Glutamatergic neuron (in vitro differentiated cells): ENCODE data around the gene OR1F1. TPM values are rescaled to one million over a fixed set of nuclear protein-coding genes. Genes with fewer than 3 reads are reported as not detected.
A peak's percentile ranks its signal among the peaks of the same experiment; 100 is the strongest.

Source experiments
- DNase-seq: peaks from one replicate; pipeline ENCODE4 v3.0.0; 2022
- H3K27ac Mint-ChIP-seq: one replicate; pipeline ENCODE4 v1.8.0; 2020; ENCODE audit warnings: mild to moderate bottlenecking, mixed read lengths, inconsistent platforms; ENCODE audit not compliant: unreplicated experiment
- H3K27me3 Mint-ChIP-seq: one replicate; pipeline ENCODE4 v1.8.0; 2020; ENCODE audit warnings: mild to moderate bottlenecking, moderate library complexity, mixed read lengths, inconsistent platforms; ENCODE audit not compliant: unreplicated experiment
- H3K36me3 Mint-ChIP-seq: one replicate; pipeline ENCODE4 v1.8.0; 2020; ENCODE audit warnings: mild to moderate bottlenecking, mixed read lengths, inconsistent platforms; ENCODE audit not compliant: unreplicated experiment
- H3K4me1 Mint-ChIP-seq: one replicate; pipeline ENCODE4 v1.8.0; 2020; ENCODE audit warnings: mild to moderate bottlenecking, low read depth, mixed read lengths, inconsistent platforms; ENCODE audit not compliant: unreplicated experiment
- H3K4me3 Mint-ChIP-seq: one replicate; pipeline ENCODE4 v1.8.0; 2020; ENCODE audit warnings: mild to moderate bottlenecking, mixed read lengths, inconsistent platforms; ENCODE audit not compliant: unreplicated experiment
- H3K9me3 Mint-ChIP-seq: one replicate; pipeline ENCODE4 v1.8.0; 2020; ENCODE audit warnings: mild to moderate bottlenecking, moderate library complexity, mixed read lengths, inconsistent platforms; ENCODE audit not compliant: unreplicated experiment
- total RNA-seq: library from RNA; stranded (reverse); fragmentation: NEBNext Ultra II Directional; extraction: Animal tissue kit (Norgen Biotek cat#: 25700); gene quantifications from one replicate; pipeline ENCODE4 v1.2.1, GENCODE V29; 2021; ENCODE audit not compliant: unreplicated experiment
- TF ChIP-seq, protein P1 (sequence below): fragments of 200-600 bp; sonication (generic); IDR thresholded peaks from one replicate; pipeline ENCODE4 v1.5.0; 2021; ENCODE audit not compliant: partially characterized antibody, unreplicated experiment

Gene OR1F1
- total RNA-seq, 1 donor from 2014 or later: not detected

- no peaks in the 10 kb centered on the region for H3K36me3 Mint-ChIP-seq
- H3K27ac Mint-ChIP-seq: peak overlapping the region; percentile 66
- H3K4me3 Mint-ChIP-seq: peak overlapping the region; percentile 87
- peaks cover 28% of the 10 kb centered on the region for H3K9me3 Mint-ChIP-seq
- H3K4me1 Mint-ChIP-seq: peaks cover 5% of the 10 kb centered on the region
- H3K27me3 Mint-ChIP-seq: peaks cover 37% of the 10 kb centered on the region
- TF ChIP-seq, protein P1, sequence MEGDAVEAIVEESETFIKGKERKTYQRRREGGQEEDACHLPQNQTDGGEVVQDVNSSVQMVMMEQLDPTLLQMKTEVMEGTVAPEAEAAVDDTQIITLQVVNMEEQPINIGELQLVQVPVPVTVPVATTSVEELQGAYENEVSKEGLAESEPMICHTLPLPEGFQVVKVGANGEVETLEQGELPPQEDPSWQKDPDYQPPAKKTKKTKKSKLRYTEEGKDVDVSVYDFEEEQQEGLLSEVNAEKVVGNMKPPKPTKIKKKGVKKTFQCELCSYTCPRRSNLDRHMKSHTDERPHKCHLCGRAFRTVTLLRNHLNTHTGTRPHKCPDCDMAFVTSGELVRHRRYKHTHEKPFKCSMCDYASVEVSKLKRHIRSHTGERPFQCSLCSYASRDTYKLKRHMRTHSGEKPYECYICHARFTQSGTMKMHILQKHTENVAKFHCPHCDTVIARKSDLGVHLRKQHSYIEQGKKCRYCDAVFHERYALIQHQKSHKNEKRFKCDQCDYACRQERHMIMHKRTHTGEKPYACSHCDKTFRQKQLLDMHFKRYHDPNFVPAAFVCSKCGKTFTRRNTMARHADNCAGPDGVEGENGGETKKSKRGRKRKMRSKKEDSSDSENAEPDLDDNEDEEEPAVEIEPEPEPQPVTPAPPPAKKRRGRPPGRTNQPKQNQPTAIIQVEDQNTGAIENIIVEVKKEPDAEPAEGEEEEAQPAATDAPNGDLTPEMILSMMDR: no peak
- DNase-seq: peak; percentile 74
Observed at GRCh38 chr16:3157229-3158025, 30.6 kb upstream of the OR1F1 start.

DNA sequence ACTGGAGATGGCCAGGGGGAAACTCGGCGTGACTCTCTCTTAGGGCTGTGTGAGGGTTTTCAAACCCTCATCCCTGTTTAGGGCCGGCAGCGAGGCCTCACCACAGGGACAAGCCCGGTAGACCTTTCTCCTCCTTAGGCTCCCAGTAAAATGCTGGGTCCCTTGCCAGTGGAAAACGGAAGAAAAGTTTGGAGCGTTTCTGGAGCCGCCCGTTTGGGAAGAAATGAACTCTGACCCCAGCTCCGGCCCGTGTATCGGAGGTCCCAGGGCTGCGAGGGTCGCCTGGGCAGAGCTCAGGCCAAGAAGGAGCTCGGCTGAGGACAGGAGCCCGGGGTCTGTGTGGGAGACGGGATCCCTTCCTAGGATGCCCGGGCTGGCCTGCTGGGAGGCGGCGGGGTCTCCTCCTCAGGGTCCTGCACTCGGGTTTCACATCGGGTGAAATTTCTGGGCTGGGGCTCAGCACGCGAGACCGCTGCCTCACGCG, 29.9 kb upstream of the OR1F1 start:
- peaks cover 2% of the 10 kb centered on the region for H3K4me1 Mint-ChIP-seq
- H3K27ac Mint-ChIP-seq: peak overlapping the region; percentile 66
- TF ChIP-seq, protein P1: no peak
- H3K27me3 Mint-ChIP-seq: peaks cover 31% of the 10 kb centered on the region
- peak overlapping the region; percentile 87 for H3K4me3 Mint-ChIP-seq
- H3K36me3 Mint-ChIP-seq: no peaks in the 10 kb centered on the region
- DNase-seq: no peak
- peaks cover 25% of the 10 kb centered on the region for H3K9me3 Mint-ChIP-seq

DNA sequence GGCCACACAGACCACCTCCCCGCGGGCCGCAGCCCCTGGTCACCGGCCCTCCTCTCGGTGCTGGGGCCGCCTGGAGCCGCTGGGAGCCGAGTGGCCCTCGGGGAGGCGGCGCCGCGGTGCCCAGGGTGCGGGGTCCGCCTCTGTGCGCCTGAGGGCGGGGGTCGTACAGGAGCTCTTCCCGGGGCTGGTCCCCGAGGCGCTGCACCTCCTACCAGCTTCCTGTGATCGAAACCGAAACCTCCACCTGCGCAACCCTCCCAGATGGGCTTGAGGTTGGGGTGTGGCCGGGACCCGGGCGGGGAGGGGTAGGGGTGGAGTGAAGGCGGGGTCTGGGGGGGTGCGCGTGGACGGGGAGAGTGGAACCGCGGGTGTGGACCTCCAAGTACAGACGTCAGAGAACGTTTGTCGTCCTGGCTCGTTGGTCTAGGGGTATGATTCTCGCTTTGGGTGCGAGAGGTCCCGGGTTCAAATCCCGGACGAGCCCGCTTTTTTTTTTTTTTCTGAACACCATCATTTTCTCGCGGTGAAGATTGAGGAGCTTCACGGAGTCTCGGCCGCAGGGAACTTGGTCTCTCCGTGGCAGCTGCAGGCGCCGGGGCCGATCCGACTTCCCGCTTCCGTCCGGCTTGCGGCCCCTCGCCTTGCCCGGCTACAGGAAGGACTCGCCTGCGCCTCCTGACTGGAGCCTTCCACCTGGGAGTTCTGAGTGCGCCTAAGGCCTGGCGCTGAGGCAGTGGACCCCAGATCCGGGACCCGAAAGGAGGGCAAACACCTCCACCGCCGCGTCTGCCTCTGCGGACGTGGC, 29.3 kb upstream of the OR1F1 start:
- H3K4me1 Mint-ChIP-seq: peaks cover 2% of the 10 kb centered on the region
- H3K9me3 Mint-ChIP-seq: peaks cover 25% of the 10 kb centered on the region
- peak overlapping the region; percentile 87 for H3K4me3 Mint-ChIP-seq
- H3K27me3 Mint-ChIP-seq: peaks cover 31% of the 10 kb centered on the region
- H3K27ac Mint-ChIP-seq: peak overlapping the region; percentile 73
- peak; percentile 63 for DNase-seq
- TF ChIP-seq, protein P1: no peak
- no peaks in the 10 kb centered on the region for H3K36me3 Mint-ChIP-seq

GRCh38 chr16:3161235-3162018, 26.6 kb upstream of the OR1F1 start:
- peaks cover 28% of the 10 kb centered on the region for H3K9me3 Mint-ChIP-seq
- DNase-seq: no peak
- no peaks in the 10 kb centered on the region for H3K36me3 Mint-ChIP-seq
- TF ChIP-seq, protein P1: no peak
- H3K27ac Mint-ChIP-seq: no peak overlapping the region
- peaks cover 2% of the 10 kb centered on the region for H3K4me1 Mint-ChIP-seq
- H3K27me3 Mint-ChIP-seq: peaks cover 30% of the 10 kb centered on the region
- H3K4me3 Mint-ChIP-seq: no peak overlapping the region
